ENCODE measurements around the gene AREL1.
A peak's percentile ranks its signal among the peaks of the same experiment; 100 is the strongest.
"Not testable (repeated sequence)": the region's sequence is repeated elsewhere in the genome, so short reads cannot be mapped to it uniquely, and the experiment has no call there.

The AREL1 gene, protein sequence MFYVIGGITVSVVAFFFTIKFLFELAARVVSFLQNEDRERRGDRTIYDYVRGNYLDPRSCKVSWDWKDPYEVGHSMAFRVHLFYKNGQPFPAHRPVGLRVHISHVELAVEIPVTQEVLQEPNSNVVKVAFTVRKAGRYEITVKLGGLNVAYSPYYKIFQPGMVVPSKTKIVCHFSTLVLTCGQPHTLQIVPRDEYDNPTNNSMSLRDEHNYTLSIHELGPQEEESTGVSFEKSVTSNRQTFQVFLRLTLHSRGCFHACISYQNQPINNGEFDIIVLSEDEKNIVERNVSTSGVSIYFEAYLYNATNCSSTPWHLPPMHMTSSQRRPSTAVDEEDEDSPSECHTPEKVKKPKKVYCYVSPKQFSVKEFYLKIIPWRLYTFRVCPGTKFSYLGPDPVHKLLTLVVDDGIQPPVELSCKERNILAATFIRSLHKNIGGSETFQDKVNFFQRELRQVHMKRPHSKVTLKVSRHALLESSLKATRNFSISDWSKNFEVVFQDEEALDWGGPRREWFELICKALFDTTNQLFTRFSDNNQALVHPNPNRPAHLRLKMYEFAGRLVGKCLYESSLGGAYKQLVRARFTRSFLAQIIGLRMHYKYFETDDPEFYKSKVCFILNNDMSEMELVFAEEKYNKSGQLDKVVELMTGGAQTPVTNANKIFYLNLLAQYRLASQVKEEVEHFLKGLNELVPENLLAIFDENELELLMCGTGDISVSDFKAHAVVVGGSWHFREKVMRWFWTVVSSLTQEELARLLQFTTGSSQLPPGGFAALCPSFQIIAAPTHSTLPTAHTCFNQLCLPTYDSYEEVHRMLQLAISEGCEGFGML

DNA sequence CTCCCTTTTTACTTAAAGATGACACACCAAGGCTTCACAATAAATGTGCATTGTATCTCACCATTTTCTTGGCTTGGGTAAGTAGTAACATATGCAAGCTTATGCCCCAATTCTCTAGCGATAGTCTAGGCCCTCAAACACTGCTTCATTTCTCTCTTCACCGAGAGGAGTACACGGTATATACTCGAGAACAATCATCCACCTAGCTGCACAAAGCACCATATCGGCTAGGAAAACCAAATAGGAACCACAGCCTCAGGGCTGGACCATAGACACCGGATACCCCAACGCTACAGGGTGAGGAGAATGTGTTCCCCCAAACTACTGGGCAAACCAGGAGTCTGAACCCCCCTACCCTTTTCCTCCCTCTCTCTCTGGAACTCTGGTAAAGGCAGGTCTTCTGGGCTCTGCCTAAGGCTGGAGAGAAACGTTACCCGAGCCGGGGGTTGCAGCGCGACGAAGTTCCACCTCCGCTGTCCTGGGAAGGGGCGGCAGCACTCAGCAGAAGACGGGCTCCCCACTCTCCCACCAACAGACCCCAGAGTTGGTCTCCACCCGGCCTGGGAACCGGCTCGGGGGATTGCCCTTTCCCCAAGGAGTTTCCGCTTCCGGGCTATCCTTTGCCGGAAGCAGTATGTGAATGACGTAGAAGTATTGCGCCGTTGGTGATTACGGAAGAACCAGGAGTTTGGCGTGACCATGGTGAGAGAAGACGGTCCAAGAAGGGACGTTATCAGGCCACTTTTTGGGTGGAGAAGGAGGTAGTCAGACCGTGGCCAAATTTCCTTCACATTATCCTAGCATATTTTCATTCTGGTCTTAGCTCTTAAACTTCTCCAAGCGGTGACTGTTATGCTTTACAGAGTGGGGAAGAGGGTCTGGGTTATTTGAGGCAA lies at the start of gene AREL1, which contains the start of gene FCF1:
Gene AREL1, minus strand, starts transcription at position 582 of the 896 bp plus-strand sequence. CDS start 27,465 bp downstream, outside the sequence.
Gene FCF1, plus strand, starts transcription at position 646 of the 896 bp plus-strand sequence. Its CDS starts 54 bp downstream, at position 700.
- peak; percentile 75 to 76 for DNase-seq

DNA sequence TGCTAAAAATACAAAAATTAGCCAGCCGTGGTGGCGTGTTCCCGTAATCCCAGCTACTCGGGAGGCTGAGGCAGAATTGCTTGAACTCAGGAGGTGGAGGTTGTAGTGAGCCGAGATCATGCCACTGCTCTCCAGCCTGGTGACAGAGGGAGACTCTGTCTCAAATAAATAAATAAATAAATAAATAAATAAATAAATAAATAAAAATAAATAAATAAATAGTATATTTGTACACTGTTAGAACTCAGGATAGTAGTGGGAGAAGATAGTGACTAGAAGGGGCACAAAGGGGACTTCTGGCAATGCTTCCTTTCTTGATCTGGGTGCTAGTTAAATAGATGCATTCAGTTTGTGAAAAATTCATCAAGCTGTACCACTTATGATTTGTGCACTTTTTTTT lies 45.6 kb upstream of the AREL1 start:
- not testable (repeated sequence) for DNase-seq

DNA sequence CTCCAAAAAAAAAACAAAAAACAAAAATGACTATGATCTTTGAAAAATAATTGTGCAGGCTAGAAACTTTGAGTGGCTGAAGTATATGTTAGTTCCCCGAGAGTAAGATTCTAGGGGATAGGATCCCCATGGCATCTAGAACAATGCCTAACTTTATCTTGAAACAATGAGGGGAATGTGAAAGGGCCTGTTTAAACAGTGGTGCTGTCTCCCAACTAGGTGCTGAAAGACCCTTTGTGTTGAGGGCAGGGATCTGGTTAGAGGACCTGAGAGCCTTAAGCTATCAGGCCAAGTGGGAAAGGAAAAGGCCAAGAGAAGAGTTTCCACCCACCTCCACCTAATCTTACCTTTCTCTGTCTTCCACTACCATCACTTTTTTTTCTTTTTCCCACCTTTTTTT lies 43.4 kb upstream of the AREL1 start:
- DNase-seq: no peak

DNA sequence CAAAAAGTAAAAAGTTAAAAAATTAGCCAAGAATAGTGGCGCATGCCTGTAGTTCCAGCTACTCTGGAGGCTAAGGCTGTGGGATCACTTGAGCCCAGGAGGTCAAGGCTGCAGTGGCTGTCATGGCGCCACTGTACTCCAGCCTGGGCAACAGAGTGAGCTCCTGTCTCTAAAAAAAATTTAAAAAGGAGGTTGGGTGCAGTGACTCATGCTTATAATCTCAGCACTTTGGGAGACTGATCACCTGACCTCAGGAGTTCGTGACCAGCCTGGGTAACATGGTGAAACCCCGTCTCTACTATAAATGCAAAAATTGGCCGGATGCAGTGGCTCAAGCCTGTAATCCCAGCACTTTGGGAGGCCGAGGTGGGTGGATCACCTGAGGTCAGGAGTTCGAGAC lies 42.0 kb upstream of the AREL1 start:
- DNase-seq: no peak

DNA sequence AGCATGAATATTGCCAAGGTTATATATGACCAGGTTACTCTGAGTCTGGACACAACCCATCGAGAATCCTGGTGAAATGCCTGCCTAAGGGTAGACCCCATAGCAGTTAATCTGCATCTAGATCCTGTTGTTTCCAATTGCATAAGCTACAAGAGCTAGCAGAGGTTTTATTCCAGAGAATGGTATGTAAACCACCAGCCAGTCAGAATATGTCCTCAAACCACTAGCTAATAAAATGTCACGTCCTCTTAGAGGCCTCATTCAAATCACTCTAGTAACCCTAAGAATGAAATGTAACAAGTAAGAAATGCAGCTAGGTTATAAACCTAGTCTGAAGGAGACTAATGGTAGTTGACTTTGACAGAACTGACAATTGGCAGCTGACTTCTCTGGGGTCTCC lies 41.3 kb upstream of the AREL1 start:
- no peak for DNase-seq

DNA sequence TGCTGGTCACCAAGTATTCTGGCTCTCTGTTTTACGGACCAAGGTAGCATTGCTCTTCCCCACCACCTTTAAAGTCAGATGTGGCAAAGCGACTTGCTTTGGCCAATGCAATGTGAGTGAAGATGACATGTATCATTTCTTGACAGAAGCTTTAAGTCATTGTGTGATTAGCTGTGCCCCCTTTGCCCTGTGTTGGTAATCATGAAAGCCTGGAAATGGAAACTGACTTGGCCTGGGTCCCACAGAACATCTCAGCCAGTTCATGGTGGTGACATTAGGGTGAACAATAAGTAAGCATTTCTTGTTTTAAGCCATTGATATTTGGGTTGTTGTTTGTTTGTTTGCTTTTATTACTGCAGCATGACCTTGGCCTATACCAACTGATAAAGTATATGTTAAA lies 34.4 kb upstream of the AREL1 start:
- DNase-seq: no peak

DNA sequence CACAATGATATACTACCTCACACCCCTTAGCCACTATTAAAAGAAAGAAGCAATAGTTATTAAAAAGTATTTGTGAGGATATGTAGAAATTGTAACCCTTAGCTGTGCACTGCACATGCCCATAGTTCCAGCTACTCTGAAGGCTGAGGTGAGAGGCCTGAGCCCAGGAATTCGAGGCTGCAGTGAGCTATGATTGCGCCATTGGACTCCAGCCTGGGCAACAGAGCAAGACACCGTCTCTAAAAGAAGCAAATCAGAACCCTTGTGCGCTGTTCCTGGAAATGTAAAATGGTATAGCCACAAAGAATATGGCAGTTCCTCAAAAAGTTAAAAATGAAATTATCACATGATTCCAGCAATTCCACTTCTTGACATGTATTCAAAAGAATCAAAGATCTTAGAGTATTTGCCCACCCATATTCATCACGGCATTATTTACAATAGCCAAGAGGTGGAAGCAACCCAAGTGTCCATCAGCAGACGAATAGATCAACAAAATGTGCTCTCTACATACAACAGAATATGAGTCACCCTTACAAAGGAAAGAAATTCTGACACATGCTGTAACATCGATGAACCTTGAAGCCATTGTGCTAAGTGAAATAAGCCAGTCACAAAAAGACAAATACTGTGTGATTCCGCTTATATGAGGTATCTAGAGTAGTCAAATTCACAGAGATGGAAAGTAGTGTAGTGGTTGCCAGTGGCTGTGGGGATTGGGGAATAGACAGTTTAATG lies 26.6 kb upstream of the AREL1 start:
- DNase-seq: no peak

DNA sequence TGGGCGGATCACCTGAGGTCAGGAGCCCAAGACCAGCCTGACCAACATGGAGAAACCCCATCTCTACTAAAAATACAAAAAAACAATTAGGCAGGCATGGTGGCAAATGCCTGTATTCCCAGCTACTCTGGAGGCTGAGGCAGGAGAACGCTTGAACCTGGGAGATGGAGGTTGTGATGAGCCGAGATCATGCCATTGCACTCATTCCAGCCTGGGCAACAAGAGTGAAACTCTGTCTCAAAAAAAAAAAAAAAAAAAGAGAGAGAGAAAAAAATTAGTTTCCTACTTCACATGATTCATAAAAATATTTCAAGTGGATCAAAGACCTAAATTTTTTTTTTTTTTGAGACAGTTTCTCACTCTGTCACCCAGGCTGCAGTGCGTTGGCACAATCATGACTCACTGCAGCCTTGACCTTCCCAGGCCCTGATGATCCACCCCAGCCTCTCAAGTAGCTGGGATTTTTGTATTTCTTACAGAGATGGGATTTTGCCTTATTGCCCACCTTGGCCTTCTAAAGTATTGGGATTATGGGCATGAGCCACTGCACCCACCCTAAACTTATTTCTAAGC lies 25.0 kb upstream of the AREL1 start:
- DNase-seq: no peak

DNA sequence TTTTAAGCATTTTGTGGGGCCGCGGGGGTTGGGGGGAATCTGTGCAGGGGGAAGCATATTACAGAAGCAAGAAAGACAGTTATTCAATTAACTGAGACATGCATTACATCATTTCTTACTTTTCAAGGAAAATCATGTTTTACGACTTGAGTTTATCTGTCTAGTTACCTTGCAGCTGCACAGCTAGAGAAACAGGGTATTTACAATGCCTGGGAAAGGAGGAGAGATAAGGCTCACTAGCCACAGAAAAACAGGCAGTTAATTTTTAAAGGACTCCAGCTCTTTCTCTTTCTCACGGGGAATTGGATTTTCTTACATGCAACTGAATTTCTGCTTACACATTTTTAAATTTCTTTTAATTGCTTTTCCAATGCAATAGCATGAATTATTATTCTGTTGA lies 22.2 kb upstream of the AREL1 start:
- DNase-seq: no peak

DNA sequence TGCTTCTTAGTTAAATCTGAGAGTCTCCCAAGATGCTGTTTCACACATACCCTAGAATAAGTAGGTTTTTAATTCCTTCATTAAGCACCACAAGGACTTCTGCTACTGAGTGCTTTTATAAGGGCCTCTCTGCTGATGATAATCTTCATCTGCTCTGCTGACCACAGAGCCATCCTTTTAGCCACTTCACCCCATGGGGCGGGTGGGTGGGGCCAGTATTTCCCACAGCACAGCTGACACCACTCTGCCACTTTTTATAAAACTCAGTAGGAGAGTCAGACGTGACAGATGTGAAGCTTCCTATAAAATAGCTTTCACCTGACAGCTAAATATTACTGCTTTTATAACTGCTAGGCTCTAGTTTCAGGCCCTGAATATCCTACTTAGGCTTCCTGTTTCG lies 20.3 kb upstream of the AREL1 start:
- DNase-seq: no peak

DNA sequence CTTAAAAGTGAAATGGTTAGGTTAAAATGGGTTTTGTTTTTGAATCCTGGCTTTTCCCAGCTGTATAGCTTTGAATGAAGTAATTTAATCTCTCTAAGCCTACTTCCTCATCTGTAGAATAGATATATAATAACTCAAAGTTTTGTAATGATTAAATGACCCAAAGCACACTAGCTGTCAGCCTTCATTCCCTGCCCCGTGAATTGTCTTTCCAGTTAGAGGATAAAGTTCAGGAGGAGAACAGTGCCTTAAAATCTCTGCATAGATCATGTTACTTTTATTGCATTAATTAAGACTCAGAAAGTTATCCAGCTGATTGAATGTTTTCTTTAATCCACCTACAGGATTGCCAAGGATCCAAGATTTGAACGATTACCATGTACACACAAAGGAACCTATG lies 19.5 kb upstream of the AREL1 start:
- DNase-seq: no peak

DNA sequence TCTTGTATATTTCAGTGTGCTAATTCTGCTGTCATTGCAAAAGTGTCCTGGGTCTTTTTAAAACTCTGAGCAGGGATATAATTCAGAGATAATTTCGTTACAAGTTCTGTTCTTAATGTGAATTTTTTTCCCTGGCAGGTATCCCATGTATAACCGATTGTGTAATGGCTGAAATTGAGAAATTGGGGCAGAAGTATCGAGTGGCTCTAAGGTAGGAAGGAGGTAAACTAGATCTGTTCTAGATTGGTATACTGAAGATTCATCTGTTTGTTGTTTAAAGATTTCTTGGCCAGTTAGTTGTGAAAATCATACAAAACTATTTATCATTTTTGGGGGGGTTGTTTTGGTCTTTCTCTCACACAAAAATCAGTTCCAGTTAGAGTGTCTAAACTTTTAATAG lies 10.3 kb upstream of the AREL1 start:
- no peak for DNase-seq

DNA sequence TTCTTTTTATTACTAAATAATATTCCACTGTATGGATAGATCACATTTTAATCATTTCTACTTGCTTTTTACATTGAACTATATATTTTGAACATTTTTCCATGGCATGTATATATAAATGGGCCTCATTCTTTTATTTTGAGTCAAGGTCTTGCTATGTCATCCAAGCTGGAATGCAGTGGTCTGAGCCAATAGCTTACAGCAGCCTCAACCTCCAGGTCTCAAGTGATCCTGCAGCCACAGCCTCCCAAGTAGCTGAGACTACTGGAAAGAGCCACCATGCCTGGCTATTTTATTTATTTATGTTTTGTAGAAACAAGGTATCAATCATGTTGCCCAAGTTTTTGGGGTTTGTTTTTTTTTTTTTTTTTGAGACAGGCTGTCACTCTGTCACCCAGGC lies 7.6 kb upstream of the AREL1 start:
- no peak for DNase-seq

DNA sequence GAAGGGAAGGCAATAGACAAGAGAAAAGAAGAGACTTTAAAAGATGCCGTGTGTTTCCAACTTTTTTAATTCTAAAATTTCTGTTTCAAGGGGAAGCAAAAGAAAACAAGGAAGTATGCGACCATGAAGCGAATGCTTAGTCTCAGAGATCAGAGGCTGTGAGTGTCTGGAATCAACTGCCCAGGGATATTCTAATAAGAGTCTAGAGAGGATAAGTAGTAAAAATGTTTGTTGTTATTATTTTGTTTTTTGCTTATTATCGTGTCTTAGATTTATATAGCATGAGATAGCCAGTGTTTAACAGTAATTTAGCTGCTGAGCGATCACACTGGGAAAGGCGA lies 485 bp upstream of the AREL1 start:
- no peak for DNase-seq

DNA sequence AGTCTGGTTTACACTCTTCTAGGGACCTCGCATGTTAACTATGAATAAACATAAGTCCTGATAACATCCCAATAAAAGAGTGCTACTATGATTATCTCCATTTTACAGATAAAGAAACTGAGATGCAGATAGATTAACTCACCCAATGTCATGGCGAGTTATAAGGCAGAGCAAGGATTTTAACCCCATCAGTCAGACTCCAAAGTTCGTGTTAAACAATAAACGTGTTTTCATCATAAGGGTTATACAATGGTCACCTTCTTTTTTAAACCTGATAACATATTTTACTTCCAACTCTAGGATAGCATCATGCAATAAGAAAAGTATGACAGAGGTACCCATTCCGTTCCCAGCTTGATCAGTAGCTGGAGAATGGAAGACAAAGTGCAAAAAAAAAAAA lies 1.2 kb downstream of the AREL1 start:
- DNase-seq: no peak

DNA sequence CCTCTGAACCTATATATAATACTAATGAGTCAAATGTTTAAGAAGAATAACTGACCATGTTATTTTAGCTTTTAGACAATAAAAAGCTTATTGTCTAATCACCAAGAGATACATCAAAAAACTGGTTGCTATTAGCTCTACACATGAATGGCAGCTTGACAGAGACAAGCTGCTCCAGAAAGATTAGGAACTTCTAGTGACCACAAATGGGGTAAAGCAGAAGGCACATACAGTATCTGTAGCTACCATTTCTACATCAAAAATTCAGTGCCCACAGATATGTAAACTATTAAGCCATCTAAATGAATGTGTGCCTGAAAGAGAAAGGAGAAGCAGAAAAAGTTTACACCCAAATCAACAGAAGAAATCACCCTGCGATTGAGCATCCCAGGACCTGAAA lies 2.4 kb downstream of the AREL1 start:
- DNase-seq: no peak

DNA sequence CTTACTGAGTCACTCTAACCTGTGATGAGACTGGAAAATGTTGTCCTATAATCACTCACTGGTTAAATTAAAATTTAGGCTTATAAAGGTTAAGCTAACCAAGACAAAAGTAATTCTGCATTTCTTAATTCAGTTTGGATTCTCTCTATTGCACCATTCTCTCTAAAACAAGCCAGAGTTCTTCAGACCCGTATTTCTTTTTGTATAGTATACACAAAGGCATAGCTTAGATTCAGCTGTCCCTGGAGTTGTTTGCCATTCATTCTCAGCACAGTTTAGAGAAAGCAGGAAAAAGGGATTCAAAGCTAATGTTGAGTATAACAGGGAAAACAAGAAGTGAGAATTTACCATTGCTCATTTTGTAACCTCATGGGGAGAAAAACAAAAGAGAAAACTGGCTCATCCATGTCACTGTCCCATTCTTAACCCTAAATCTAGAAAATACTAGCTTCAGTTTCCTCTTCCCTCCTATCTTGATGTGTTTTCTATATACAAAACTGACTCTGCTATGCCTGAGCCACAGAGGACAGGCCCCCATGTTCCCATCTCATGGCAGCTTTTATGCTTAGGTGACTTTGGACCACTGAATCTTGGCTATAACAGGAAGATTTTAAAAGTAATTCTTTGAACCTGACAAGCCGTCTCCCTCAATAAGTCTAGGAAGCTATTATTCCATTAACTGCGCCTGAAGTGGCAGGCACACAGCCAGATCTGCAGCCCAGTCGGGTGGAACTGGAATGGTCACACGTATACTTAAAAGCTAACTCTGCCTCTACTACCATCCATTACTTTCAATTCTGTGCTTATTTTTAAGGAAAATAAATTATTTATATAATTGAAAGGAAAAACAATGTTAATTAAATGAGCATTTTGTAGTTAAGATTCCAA lies 7.0 kb downstream of the AREL1 start:
- no peak for DNase-seq

DNA sequence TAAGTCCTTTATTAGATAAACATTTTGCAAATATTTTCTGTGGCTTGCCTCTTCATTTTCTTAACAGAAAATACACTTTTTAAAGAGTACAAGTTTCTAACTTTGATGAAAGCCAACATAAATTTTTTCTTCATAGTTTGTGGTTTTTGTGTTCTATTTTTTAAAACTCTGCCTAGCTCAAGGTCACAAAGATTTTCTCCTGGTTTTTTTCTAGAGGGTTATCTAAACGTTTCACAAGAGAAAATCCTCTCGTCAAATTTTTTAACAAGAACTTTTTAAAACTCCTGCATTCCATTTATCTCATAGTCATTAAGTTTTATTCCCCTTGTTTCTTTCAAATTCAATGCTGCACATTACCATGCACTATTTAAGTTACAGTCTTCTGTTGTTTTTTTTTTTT lies 8.2 kb downstream of the AREL1 start:
- no peak for DNase-seq

DNA sequence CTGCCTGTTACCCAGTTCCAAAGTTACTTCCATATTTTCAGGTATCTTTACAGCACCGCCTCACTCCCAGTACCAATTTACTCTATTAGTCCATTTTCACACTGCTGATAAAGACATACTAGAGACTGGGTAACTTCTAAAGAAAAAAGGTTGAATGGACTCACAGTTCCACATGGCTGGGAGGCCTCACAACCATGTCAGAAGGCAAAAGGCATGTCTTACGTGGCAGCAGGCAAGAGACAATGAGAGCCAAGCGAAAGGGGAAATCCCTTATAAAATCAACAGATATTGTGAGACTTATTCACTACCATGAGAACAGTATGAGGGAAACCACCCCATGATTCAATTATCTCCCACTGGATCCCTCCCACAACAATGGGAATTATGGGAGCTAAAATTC lies 9.8 kb downstream of the AREL1 start:
- no peak for DNase-seq

DNA sequence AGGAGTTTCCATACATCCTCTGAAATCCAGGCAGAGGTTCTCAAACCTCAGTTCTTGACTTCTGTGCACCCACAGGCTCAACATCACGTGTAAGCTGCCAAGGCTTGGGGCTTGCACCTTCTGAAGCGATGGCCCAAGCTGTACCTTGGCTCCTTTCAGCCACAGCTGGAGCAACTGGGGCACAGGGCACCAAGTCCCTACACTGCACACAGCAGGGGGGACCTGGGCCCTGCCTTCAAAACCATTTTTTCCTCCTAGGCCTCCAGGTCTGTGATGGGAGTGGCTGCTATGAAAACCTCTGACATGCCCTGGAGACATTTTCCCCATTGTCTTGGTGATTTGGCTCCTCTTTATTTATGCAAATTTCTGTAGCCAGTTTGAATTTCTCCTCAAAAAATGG lies 10.6 kb downstream of the AREL1 start:
- no peak for DNase-seq

DNA sequence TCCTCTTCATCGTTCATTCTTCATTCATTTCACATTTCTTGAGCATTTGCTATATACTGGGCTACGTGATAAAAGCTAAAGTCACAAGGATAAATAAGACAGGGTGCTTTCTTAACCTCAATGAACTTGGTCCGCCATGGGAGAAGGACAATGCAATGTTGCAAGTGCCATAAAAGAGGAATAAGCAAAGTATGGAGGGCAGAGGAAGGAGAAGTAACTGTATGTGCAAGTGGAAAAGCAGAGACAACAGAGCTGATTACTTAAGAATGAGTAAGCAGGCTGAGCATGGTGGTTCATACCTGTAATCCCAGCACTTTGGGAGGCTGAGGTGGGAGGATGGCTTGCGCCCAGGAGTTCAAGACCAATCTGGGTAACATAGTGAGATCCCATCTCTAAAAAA lies 14.4 kb downstream of the AREL1 start:
- no peak for DNase-seq

Measured in activated CD4-positive, alpha-beta T cell treated with anti-CD3 and anti-CD28 coated beads for 4 hours (primary cell).